A549 (cell line): ENCODE measurements around the gene CASK. TPM values are rescaled to one million over a fixed set of nuclear protein-coding genes. Genes with fewer than 3 reads are reported as not detected.

Source experiments
- ATAC-seq, 2 experiments: fragments of 200-7000 bp in 1 of 2; fragments of >200 bp in 1 of 2; cut with Nextera tagmentation in 1 of 2; cut with Tn5 transposase in 1 of 2; 3 replicates each; pipeline versions ENCODE4 v1.8.0 to v1.9.1; 2018 to 2020; ENCODE audit warnings: mild to moderate bottlenecking in 1 of 2, moderate library complexity in 1 of 2
- CTCF ChIA-PET: fragments of 300-600 bp; sonication (Branson Sonifier 250); formaldehyde crosslinking; extraction: SDS; loops from one replicate; lab custom pipeline; 2021; ENCODE audit warnings: antibody characterized with exemption, inconsistent platforms; lab: Yijun Ruan, JAX
- POLR2A ChIA-PET: fragments of 350-600 bp; formaldehyde crosslinking; extraction: SDS; loops from one replicate; lab custom pipeline; 2021; ENCODE audit warnings: antibody characterized with exemption, inconsistent platforms; lab: Yijun Ruan, JAX
- DNase-seq, 2 experiments: peaks; one replicate each; pipeline versions ENCODE4 v3.0.0 to v3.0.0-alpha.2; 2011 to 2016; ENCODE audit warnings: low read depth in 1 of 2, low spot score in 1 of 2
- FAIRE-seq: peaks from 2 replicates; lab custom pipeline; 2011; peaks lifted over from hg19 to GRCh38; lab: Jason Lieb, UNC
- H3K27ac ChIP-seq, 2 experiments: fragments of >200 bp; sonication (Bioruptor Twin); formaldehyde crosslinking; 3 replicates each; pipeline ENCODE4 v1.5.1; 2016 to 2017
- H3K4me1 ChIP-seq: fragments of >200 bp; sonication (Bioruptor Twin); formaldehyde crosslinking; 3 replicates; pipeline ENCODE4 v1.6.1; 2016
- H3K4me2 ChIP-seq: fragments of >200 bp; sonication (Bioruptor Twin); formaldehyde crosslinking; 3 replicates; pipeline ENCODE4 v1.6.1; 2016
- H3K4me3 ChIP-seq: fragments of >200 bp; sonication (Bioruptor Twin); formaldehyde crosslinking; 3 replicates; pipeline ENCODE4 v1.5.1; 2016
- H3K9me3 ChIP-seq: fragments of >200 bp; sonication (Bioruptor Twin); formaldehyde crosslinking; 3 replicates; pipeline ENCODE4 v1.6.1; 2016
- BHLHE40 ChIP-seq: IDR thresholded peaks from 2 replicates; pipeline ENCODE4 v1.6.1; 2012; ENCODE audit warnings: low read depth, low read length, inconsistent platforms
- CHD4 ChIP-seq: fragments of 200-600 bp; sonication (generic); IDR thresholded peaks from 2 replicates; pipeline ENCODE4 v1.6.1; 2016; ENCODE audit warnings: antibody characterized with exemption, mild to moderate bottlenecking, borderline replicate concordance
- EHMT2 ChIP-seq: fragments of 200-600 bp; sonication (generic); IDR thresholded peaks from 2 replicates; pipeline ENCODE4 v1.6.1; 2016; ENCODE audit warnings: antibody characterized with exemption, low read depth, mild to moderate bottlenecking, moderate library complexity
- ESRRA ChIP-seq: fragments of 150-350 bp; IDR thresholded peaks from 2 replicates; pipeline ENCODE4 v1.6.1; 2014; ENCODE audit warnings: mild to moderate bottlenecking, low read length, borderline replicate concordance
- FOSB ChIP-seq: fragments of 250-450 bp; sonication (Bioruptor Pico); IDR thresholded peaks from 2 replicates; pipeline ENCODE4 v1.5.0; 2020; ENCODE audit warnings: mild to moderate bottlenecking, moderate library complexity
- FOSL2 ChIP-seq, 2 experiments: fragments of 450-650 bp in 1 of 2; fragments of >200 bp in 1 of 2; sonication (Bioruptor Twin) in 1 of 2; formaldehyde crosslinking; IDR thresholded peaks; 2 replicates each; pipeline versions ENCODE4 v1.5.0 to v1.6.1; 2016 to 2020; ENCODE audit warnings: mild to moderate bottlenecking in 1 of 2, moderate library complexity in 1 of 2
- GATA3 ChIP-seq: IDR thresholded peaks from 2 replicates; pipeline ENCODE4 v1.6.1; 2012; ENCODE audit warnings: borderline replicate concordance
- HMGXB4 ChIP-seq: fragments of 250-450 bp; sonication (Bioruptor Pico); IDR thresholded peaks from 2 replicates; pipeline ENCODE4 v1.5.0; 2021; ENCODE audit warnings: mild to moderate bottlenecking, moderate library complexity, borderline replicate concordance
- MAFK ChIP-seq: fragments of 450-650 bp; IDR thresholded peaks from 2 replicates; pipeline ENCODE4 v1.6.1; 2014; ENCODE audit not compliant: partially characterized antibody
- MAZ ChIP-seq: fragments of 150-350 bp; IDR thresholded peaks from 2 replicates; pipeline ENCODE4 v1.6.1; 2014; ENCODE audit warnings: antibody characterized with exemption, low read depth, low read length, borderline replicate concordance
- NFE2L2 ChIP-seq: fragments of 150-350 bp; conservative IDR thresholded peaks from 2 replicates; pipeline ENCODE4 v1.6.1; 2014; ENCODE audit warnings: low read length
- PHF8 ChIP-seq: fragments of 200-600 bp; sonication (generic); IDR thresholded peaks from 2 replicates; pipeline ENCODE4 v1.6.1; 2016; ENCODE audit warnings: low read depth, mild to moderate bottlenecking, antibody characterized with exemption, moderate library complexity, borderline replicate concordance
- POLR2A ChIP-seq: IDR thresholded peaks from 2 replicates; pipeline ENCODE4 v1.6.1; 2012; ENCODE audit warnings: mild to moderate bottlenecking, low read length
- RAD21 ChIP-seq, 2 experiments: fragments of >200 bp in 1 of 2; sonication (Bioruptor Twin) in 1 of 2; formaldehyde crosslinking in 1 of 2; IDR thresholded peaks in 1 of 2; conservative IDR thresholded peaks in 1 of 2; 2 replicates in 1 of 2; 3 replicates in 1 of 2; pipeline ENCODE4 v1.6.1; 2012 to 2018; ENCODE audit warnings: inconsistent platforms in 1 of 2
- RARB ChIP-seq: fragments of 250-450 bp; sonication (Bioruptor Pico); IDR thresholded peaks from 2 replicates; pipeline ENCODE4 v1.8.0; 2021; ENCODE audit warnings: mild to moderate bottlenecking, moderate library complexity
- RCOR1 ChIP-seq: fragments of 150-350 bp; IDR thresholded peaks from 2 replicates; pipeline ENCODE4 v1.6.1; 2014; ENCODE audit warnings: antibody characterized with exemption, low read length, low read depth
- TP53 ChIP-seq: fragments of 250-450 bp; sonication (Bioruptor Pico); IDR thresholded peaks from 2 replicates; pipeline ENCODE4 v1.5.0; 2021; ENCODE audit warnings: mild to moderate bottlenecking, moderate library complexity
- ZFP36 ChIP-seq: fragments of 450-650 bp; IDR thresholded peaks from 2 replicates; pipeline ENCODE4 v1.6.1; 2014; ENCODE audit warnings: borderline replicate concordance; ENCODE audit not compliant: partially characterized antibody
- ZSCAN20 ChIP-seq: fragments of 250-450 bp; sonication (Bioruptor Pico); IDR thresholded peaks from 2 replicates; pipeline ENCODE4 v1.8.0; 2022; ENCODE audit warnings: mild to moderate bottlenecking, moderate library complexity
- WGBS: methylation state at CpG from one replicate; pipeline ENCODE4 v1.1.6; 2017; ENCODE audit errors: missing lambda C conversion rate; 5-methylcytosine and 5-hydroxymethylcytosine counted together
- polyA plus RNA-seq, 4 experiments: library from polyadenylated mRNA; depleted of rRNA in 3 of 4; stranded (reverse); fragments of >200 nt; fragmentation: RNase III in 1 of 4; extraction: RNeasy Plus Mini Kit Qiagen cat#74134 plus additional on column Dnase treatment in 1 of 4; gene quantifications; 2 replicates in 3 of 4; 3 replicates in 1 of 4; pipeline ENCODE4 v1.2.3, GENCODE V29; 2011 to 2017
- TF ChIP-seq, protein P1 (sequence below): fragments of >200 bp; sonication (Bioruptor Twin); formaldehyde crosslinking; IDR thresholded peaks from 2 replicates; pipeline ENCODE4 v1.6.1; 2016

Gene CASK
- polyA plus RNA-seq, 2 of the 4 experiments (the other 2 are of a cell fraction): 23.3 to 57.6 TPM

DNA sequence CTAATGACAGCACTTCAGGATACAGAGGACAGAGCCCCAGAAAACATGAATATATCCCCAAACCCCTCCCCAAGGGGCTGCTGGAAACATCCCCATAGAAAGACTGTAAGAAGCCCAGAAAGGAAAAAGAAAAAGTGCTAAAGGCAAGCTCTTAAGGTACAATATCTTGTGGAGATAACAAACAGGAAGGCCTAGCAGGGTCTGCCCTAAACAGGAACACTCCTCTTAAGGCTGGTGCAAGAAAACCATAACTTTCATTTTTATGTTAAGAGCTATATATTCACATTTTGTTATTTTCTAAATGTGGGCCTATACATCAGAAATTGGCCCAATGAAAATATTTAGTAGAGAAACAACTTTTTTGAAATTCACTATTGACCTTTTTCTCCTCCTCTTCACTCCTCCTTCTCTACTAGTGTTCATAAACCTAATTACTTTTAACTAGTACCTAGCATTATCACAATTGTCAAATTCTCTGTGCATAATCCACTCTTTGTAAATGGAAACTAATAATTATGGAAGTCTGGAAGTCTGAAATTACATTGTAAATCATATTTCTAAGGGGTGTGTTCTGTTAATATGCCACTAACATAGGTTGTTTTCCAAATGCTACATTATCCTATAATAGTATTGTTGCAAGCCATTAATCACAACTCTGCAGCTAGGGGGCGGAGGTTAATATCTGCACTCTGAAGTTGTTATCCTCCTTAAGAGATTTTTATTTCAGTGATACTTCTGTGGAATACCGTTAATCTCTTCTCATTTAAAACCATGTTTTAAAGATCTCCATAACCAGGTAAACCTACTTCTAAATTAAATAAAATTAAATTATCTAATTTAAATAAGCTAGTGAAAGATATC lies 59.8 kb downstream of the CASK start:
- Histone ChIP-seq H3K27ac (no peak overlapping the region), H3K4me3 (no peak overlapping the region), H3K9me3 (no peaks in the 10 kb centered on the region), H3K4me1 (no peaks in the 10 kb centered on the region), H3K4me2 (no peak overlapping the region)
- ATAC-seq (no peak), DNase-seq (no peak), FAIRE-seq (peak; percentile 91)
- ChIA-PET CTCF (no interaction called here), POLR2A (no interaction called here)
- TF ChIP-seq MAZ (no peak), RAD21 (conservative IDR thresholded peaks at IDR 0.05 in 1 of 2, IDR thresholded peaks at IDR 0.05 in 1 of 2) (0 out of 5 replicates have a peak, but pooled peaks of 1 of the 2 experiments have one; percentile 6), MAFK (no peak)
- WGBS: 85% methylated on average over 2 of the region's 2 CpGs

- WGBS: 77% methylated on average over 4 of the region's 4 CpGs
- Histone ChIP-seq H3K4me1 (no peaks in the 10 kb centered on the region), H3K9me3 (no peaks in the 10 kb centered on the region), H3K27ac (no peak overlapping the region), H3K4me3 (no peak overlapping the region), H3K4me2 (no peak overlapping the region)
- FAIRE-seq (peak; percentile 67), ATAC-seq (no peak), DNase-seq (no peak)
- ChIA-PET POLR2A (no interaction called here), CTCF (no interaction called here)
- TF ChIP-seq FOSL2 (IDR thresholded peaks at IDR 0.05) (no peak), FOSL2 (CRISPR knock-in tag; IDR thresholded peaks at IDR 0.05) (no peak), RARB (CRISPR knock-in tag) (no peak)
Observed at GRCh38 chrX:41862562-41863184, 60.7 kb downstream of the CASK start.

- POLR2A ChIA-PET: no interaction called here
- no peaks in the 10 kb centered on the region for H3K4me1 ChIP-seq
- no peak for TF ChIP-seq POLR2A
- TF ChIP-seq BHLHE40: no peak
- no peak for TF ChIP-seq PHF8
- TF ChIP-seq GATA3: no peak
- no peak for TF ChIP-seq EHMT2
- TF ChIP-seq CHD4: no peak
- TF ChIP-seq FOSB (CRISPR knock-in tag): no peak
- TF ChIP-seq HMGXB4 (CRISPR knock-in tag): no peak
- no peak for TF ChIP-seq ZSCAN20 (CRISPR knock-in tag)
- no peak for TF ChIP-seq RCOR1
- TF ChIP-seq NFE2L2: no peak
- TF ChIP-seq ZFP36: no peak
- TF ChIP-seq ESRRA: no peak
- TF ChIP-seq, protein P1, sequence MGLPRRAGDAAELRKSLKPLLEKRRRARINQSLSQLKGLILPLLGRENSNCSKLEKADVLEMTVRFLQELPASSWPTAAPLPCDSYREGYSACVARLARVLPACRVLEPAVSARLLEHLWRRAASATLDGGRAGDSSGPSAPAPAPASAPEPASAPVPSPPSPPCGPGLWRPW: no peak
- no peak for TF ChIP-seq TP53
- TF ChIP-seq, all 56 proteins: peak for 0
- no peak overlapping the region for H3K27ac ChIP-seq
- FAIRE-seq: no peak
- no peak for ATAC-seq
- 86% methylated on average over 4 of the region's 4 CpGs for WGBS
- no peaks in the 10 kb centered on the region for H3K9me3 ChIP-seq
- CTCF ChIA-PET: no interaction called here
- H3K4me3 ChIP-seq: no peak overlapping the region
- no peak for DNase-seq
- H3K4me2 ChIP-seq: no peak overlapping the region
Observed at GRCh38 chrX:41858161-41858775, 65.1 kb downstream of the CASK start.
